ENCODE data around the gene STOX1. TPM values are rescaled to one million over a fixed set of nuclear protein-coding genes. Genes with fewer than 3 reads are reported as not detected.
"Not testable (repeated sequence)": the region's sequence is repeated elsewhere in the genome, so short reads cannot be mapped to it uniquely, and the experiment has no call there.

The STOX1 gene
- total and polyA plus RNA-seq, 2 donors (not counting 1 experiment from before 2014, with no cell fraction given) = under 0.01 to 0.05 TPM

DNA sequence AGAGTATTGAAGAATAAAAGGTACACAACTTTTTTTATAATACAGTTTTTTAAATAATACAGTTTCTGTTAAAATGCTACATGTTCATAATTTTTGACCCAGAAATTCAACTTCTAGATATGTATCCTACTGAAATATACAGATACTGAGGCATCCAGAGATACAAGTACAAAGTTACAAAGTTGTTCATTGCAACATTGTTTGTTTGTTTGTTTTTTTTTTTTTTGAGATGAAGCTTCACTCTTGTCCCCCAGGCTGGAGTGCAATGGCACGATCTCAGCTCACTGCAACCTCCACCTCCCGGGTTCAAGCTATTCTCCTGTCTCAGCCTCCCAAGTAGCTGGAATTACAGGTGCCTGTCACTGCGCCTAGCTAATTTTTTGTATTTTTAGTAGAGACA, 105.5 kb downstream of the STOX1 start:
- not testable (repeated sequence) for H3K36me3 ChIP-seq (ENCODE audit: control insufficient read depth, insufficient read depth, low read length); H3K9me3 ChIP-seq (ENCODE audit: control insufficient read depth, insufficient read depth, low read depth, low read length); H3K9ac ChIP-seq (ENCODE audit: insufficient read depth, low read length); H3K4me2 ChIP-seq (ENCODE audit: extremely low read depth, insufficient read depth, low read length); H3K79me2 ChIP-seq (ENCODE audit: control insufficient read depth, insufficient read depth, low read length); H4K20me1 ChIP-seq (ENCODE audit: control insufficient read depth, extremely low read depth, insufficient read depth, low read length); H3K4me1 ChIP-seq (ENCODE audit: control insufficient read depth, extremely low read depth, insufficient read depth, low read length); DNase-seq (ENCODE audit: low read depth in 2 of 2); H3K4me3 ChIP-seq (replicated peaks in 1 of 4; ENCODE audit: control extremely low read depth in 1 of 4, insufficient read depth in 1 of 4, low read depth in 3 of 4, low read length in 4 of 4); H3K27ac ChIP-seq (ENCODE audit: insufficient read depth, low read length); H2AFZ ChIP-seq (ENCODE audit: low read length); H3K27me3 ChIP-seq (ENCODE audit: control insufficient read depth, insufficient read depth, low read length)

DNA sequence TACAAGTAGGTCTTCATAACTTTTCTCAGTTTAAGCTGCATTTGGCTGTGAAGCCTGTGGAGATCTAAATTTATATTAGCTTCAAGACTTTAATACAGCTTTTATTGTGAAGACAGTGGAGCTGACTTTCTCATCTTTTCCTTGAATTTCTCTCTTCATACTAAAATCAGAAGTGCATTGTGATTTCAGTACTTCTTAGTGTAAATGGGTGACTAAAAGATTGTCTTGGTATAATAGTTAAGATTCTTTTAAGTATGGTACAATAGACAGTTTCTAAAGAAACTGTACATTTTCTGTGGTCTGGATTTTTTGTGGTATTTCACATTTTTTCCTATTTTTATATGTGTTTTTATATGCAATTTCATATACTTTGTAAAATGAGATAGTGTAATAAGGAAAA, 107.7 kb downstream of the STOX1 start:
- Histone ChIP-seq H3K9ac (ENCODE audit: insufficient read depth, low read length) (no peak overlapping the region), H3K4me3 (replicated peaks in 1 of 4; ENCODE audit: control extremely low read depth in 1 of 4, insufficient read depth in 1 of 4, low read depth in 3 of 4, low read length in 4 of 4) (no peak overlapping the region), H3K4me1 (ENCODE audit: control insufficient read depth, extremely low read depth, insufficient read depth, low read length) (no peaks in the 10 kb centered on the region), H3K27me3 (ENCODE audit: control insufficient read depth, insufficient read depth, low read length) (no peaks in the 10 kb centered on the region), H3K79me2 (ENCODE audit: control insufficient read depth, insufficient read depth, low read length) (no peaks in the 10 kb centered on the region), H3K4me2 (ENCODE audit: extremely low read depth, insufficient read depth, low read length) (no peak overlapping the region), H4K20me1 (ENCODE audit: control insufficient read depth, extremely low read depth, insufficient read depth, low read length) (no peaks in the 10 kb centered on the region), H3K27ac (ENCODE audit: insufficient read depth, low read length) (no peak overlapping the region), H2AFZ (ENCODE audit: low read length) (no peak overlapping the region), H3K9me3 (ENCODE audit: control insufficient read depth, insufficient read depth, low read depth, low read length) (no peaks in the 10 kb centered on the region), H3K36me3 (ENCODE audit: control insufficient read depth, insufficient read depth, low read length) (peaks cover 1% of the 10 kb centered on the region)
- no peak for DNase-seq (ENCODE audit: low read depth in 2 of 2)
- TF ChIP-seq EZH2 (IDR thresholded peaks at IDR 0.05; ENCODE audit: low read length, missing control alignments) = no peak
- TF ChIP-seq, protein P1, sequence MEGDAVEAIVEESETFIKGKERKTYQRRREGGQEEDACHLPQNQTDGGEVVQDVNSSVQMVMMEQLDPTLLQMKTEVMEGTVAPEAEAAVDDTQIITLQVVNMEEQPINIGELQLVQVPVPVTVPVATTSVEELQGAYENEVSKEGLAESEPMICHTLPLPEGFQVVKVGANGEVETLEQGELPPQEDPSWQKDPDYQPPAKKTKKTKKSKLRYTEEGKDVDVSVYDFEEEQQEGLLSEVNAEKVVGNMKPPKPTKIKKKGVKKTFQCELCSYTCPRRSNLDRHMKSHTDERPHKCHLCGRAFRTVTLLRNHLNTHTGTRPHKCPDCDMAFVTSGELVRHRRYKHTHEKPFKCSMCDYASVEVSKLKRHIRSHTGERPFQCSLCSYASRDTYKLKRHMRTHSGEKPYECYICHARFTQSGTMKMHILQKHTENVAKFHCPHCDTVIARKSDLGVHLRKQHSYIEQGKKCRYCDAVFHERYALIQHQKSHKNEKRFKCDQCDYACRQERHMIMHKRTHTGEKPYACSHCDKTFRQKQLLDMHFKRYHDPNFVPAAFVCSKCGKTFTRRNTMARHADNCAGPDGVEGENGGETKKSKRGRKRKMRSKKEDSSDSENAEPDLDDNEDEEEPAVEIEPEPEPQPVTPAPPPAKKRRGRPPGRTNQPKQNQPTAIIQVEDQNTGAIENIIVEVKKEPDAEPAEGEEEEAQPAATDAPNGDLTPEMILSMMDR (conservative IDR thresholded peaks at IDR 0.05 in 1 of 2, IDR thresholded peaks at IDR 0.05 in 1 of 2; ENCODE audit: low read depth in 1 of 2, low read length in 2 of 2) = no peak

DNA sequence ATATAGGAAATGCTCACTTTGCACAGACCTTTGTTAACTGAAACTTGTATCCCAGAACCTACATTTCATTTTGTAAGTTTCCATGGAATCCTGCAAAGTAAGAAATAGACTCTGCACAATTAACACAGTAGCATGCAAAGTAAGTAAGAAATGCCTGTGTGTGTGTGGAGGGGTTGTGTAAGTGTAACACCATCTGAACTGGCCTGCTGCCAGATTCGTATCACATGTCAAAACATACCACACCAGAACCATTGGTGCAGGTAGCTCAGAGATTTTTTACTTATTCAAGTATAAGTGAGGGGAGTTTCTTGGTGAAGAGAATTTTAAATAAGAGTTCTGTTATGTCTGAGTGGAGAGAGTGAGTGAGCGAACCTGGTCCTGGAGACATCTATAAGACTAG, 110.8 kb downstream of the STOX1 start:
- TF ChIP-seq EZH2 (IDR thresholded peaks at IDR 0.05; ENCODE audit: low read length, missing control alignments) = no peak
- TF ChIP-seq, protein P1 (conservative IDR thresholded peaks at IDR 0.05 in 1 of 2, IDR thresholded peaks at IDR 0.05 in 1 of 2; ENCODE audit: low read depth in 1 of 2, low read length in 2 of 2) = no peak
- Histone ChIP-seq H3K36me3 (ENCODE audit: control insufficient read depth, insufficient read depth, low read length) (peaks cover 1% of the 10 kb centered on the region), H3K9ac (ENCODE audit: insufficient read depth, low read length) (no peak overlapping the region), H3K27ac (ENCODE audit: insufficient read depth, low read length) (no peak overlapping the region), H3K4me3 (replicated peaks in 1 of 4; ENCODE audit: control extremely low read depth in 1 of 4, insufficient read depth in 1 of 4, low read depth in 3 of 4, low read length in 4 of 4) (no peak overlapping the region), H4K20me1 (ENCODE audit: control insufficient read depth, extremely low read depth, insufficient read depth, low read length) (no peaks in the 10 kb centered on the region), H3K27me3 (ENCODE audit: control insufficient read depth, insufficient read depth, low read length) (no peaks in the 10 kb centered on the region), H2AFZ (ENCODE audit: low read length) (no peak overlapping the region), H3K9me3 (ENCODE audit: control insufficient read depth, insufficient read depth, low read depth, low read length) (no peaks in the 10 kb centered on the region), H3K79me2 (ENCODE audit: control insufficient read depth, insufficient read depth, low read length) (no peaks in the 10 kb centered on the region), H3K4me1 (ENCODE audit: control insufficient read depth, extremely low read depth, insufficient read depth, low read length) (no peaks in the 10 kb centered on the region), H3K4me2 (ENCODE audit: extremely low read depth, insufficient read depth, low read length) (no peak overlapping the region)
- peak; percentile 3 to 8 for DNase-seq (ENCODE audit: low read depth in 2 of 2)
